Skin of body (tissue), 2 donors: ENCODE measurements around the gene NR3C2. TPM values are rescaled to one million over a fixed set of nuclear protein-coding genes. Genes with fewer than 3 reads are reported as not detected.

ENCODE experiments used
- DNase-seq: peaks from one replicate; lab custom pipeline; 2025; lab: John Stamatoyannopoulos, UW
- total RNA-seq: library from RNA; depleted of rRNA; stranded (reverse); fragments of >200 nt; gene quantifications from one replicate; pipeline ENCODE4 v1.2.3, GENCODE V29; 2014

The NR3C2 gene
- total RNA-seq, 1 donor from 2014 or later = 5.2 TPM

DNA sequence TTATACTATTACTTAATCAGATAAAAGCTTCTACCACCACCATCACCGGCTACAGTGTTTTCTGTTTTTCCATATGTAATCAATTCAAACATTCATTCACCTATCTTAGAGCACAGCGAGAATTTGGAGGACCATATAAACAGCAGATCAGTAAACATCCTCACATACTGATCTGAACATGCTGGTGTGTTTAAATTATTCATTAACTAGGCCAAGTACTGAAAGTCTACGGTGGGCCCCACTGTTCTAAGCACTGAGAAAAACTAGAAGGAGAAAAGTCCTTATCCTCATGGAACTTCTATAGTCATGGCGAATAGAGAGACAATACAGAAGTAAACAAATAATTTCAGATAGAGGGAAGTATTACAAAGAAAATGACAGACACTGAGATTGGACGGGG, 176.6 kb downstream of the NR3C2 start:
- no peak for DNase-seq

DNA sequence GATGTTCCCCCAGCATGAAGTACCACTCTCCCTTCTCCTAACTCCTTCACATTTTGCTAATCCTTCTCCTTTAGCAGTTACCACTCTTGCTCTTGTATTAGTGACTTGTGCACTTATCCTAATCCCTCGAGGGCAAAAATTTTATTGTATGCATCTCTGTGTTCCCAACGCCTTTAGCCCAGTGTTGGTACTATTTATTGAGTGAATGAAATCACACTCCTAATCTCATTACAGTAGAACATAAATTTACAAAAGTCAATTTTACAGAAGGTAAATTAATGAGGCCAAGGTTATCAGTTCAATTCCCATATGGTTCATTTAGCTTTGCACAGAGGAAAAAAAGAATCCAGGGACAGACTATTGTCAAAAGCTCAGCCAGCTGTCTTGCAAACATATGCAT, 178.4 kb downstream of the NR3C2 start:
- no peak for DNase-seq

DNA sequence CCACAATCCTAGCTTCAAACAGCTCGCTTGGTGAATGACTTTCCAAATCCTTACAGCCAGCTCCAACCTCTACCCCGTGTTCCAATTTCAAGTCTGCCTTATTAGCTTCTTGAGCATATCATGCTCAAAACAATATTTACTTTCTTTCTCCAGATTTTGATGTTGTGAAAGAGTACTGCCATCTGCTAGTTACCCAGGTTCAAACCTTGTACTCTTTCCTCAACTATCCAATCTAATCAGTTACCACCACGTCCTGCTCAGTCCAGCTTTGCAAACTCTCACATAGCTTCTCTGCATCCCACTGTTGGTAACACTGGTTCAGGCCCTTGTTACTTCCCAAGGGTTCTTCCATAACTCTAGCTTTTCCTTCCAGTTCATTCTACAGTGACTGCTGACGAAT, 179.1 kb downstream of the NR3C2 start:
- DNase-seq = no peak

DNA sequence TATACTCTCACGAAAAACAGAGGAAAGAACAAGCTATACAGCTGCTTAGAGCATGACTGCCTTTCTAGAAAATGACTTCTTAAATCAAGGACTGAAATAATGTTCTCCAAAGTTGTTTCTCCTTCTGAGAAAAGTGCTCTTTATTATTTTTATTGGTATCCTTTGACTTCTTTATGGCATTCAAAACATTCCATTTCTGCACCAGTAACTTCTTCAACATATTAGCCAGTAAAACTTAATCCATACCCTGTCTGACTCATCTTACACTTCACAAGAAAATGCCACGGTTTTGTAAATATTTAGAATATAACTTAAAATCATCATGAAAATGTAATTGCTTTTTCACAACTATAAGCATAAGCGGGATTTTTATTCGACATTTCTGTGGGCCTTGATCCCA, 180.4 kb downstream of the NR3C2 start:
- no peak for DNase-seq

DNA sequence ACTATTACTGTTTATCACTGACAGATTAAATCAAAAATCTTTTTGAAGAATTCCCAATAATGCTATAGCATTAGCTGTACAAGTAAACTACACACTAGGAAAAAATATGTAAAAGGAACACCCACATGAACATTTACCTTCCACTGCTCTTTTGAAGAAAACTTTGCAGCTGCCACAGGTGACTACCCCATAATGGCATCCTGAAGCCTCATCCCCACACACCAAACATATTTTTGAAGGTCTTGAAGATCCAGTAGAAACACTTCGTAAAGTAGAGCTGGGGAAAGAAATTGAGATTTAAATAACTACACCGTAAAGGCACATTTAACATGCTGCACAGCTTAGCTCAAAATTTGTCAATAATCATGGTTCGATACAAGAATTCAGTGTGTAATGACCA, 182.4 kb downstream of the NR3C2 start:
- no peak for DNase-seq

DNA sequence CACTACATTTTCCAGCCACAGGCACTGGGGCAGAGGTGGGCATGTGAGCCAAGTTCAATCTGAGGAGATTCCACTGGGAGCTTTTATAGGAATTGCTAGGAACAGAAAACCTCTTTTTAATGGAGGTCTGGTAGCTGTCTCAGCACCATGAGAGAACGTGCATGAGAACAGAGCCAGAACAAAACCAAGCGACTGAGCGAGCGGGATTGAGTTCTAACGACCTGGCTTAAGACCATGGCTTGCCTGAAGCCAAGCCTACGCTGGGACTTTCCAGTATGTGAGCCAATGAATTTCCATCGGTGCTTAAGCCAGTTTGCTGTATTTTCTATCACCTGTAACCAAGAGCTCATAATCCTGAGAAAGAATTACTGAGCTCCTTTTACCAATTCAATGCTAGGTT, 183.7 kb downstream of the NR3C2 start:
- DNase-seq = no peak

DNA sequence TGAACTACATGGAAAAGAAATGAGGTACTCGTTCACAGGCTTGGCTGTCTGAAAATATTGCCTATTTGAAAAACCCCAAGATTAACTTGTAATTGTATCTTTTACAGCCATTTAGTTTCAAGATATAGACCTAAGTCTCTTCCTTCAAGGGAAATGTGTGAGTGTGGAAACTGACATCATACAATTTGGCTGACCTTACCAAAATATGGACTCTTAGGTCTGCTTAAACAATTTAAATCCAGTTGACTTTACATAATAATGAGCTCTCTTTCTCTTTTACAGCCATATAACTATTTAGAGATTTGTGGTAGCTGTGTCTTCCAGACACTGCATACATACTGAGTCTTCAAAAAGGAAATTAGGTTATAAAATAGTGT, 186.9 kb downstream of the NR3C2 start:
- no peak for DNase-seq

DNA sequence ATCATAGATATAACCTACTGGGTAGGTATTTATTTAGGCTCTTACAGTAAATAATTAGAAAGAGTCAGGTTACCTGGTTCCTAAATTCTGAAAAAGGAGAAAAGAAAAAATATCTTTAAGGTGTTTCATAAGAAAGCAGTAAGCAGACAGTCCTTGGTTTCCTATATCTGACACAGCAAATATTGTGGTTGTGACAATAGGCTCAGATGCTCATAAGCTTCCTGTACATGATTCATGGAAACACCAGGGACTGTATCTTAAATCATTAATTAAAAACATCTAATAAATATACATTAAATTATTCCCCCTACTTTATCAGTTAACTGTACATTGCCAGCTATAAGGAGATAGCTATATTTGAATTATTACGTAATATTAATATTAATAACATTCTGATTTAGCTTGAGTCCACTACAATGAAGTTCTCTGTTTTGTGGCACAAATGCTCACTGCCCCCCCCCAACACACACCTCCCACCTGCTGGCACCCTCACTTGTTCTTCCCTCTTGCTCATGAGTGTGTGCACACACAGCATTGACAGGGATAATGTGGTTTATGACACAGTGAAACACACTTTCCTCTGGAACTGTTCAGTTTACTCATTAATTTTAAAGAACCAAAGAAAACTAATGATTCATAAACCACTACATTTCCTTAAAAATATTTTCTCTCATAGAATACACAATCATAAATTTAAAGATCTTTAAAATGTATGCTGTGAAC, 187.4 kb downstream of the NR3C2 start:
- no peak for DNase-seq

DNA sequence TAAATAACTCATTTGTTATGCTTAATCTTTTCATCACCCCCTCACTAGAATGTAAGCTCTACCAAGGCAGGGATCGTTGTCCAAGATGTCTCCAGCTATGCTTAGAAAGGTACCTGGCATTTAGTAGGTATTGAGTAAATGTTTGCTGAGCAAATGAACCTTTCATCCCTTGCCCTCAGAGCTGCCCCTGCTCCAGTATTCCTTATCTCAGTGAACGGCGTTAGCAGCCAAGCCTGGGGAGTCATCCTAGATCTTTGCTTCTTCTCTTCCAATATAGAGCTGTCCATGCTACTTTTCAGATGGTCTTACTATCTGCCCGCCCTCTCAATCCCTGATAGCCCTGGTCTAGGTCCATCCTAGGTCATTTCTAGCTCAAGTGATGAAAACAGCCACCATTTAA, 188.4 kb downstream of the NR3C2 start:
- DNase-seq = no peak

DNA sequence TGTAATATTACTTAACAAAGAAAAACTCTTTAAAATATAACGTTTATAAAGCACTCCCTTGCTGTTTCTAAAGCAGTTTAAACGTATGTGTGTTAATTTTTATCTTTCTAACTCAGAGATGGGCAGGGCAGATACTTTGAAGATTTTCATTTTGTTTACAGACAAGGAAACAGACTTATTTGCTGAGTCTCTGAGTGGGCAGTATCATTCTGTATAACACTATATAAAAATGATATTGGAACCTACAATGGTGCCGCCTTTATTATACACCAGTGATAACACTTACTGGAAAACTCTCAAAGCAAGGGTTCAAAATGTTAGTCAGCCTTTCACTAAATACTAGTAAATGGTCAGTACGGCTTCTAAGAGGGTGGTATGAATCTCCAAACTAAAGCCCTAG, 193.4 kb downstream of the NR3C2 start:
- no peak for DNase-seq

DNA sequence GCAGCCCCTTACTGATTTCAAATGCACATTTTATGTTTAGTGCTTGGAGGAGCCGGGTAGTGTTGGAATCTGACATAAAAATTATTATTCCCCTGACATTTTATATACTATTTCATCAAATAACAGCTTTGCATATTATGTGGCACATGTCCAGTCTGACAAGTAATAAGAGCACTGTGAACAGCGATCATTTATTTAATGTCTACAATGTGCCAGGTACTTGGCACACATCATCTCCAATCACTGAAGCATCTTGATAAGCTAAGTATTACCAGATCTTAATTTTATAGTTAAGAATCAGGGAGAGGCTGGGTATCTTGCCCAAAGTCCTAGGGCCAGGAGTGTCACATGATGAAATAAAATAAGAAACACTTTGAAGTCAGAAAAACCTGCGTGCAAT, 197.2 kb downstream of the NR3C2 start:
- no peak for DNase-seq

DNA sequence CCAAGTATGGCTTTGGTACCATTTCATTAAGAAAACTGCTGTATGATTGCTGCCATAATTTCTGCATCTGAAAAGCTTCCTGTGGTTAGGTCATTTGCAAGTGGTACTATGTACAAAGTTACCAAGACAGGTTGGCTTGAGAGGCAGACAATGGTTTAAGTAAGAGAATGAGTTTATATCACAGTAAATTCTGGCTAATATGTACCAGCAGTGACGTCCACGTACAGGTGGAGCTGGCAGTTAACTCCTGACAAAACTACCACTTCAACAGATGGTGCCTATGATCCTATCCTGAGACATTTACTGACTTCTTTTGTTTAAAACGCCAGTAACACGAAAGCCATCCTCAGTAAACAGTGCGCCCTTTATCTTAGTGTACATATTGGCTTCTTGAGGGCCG, 198.4 kb downstream of the NR3C2 start:
- no peak for DNase-seq

DNA sequence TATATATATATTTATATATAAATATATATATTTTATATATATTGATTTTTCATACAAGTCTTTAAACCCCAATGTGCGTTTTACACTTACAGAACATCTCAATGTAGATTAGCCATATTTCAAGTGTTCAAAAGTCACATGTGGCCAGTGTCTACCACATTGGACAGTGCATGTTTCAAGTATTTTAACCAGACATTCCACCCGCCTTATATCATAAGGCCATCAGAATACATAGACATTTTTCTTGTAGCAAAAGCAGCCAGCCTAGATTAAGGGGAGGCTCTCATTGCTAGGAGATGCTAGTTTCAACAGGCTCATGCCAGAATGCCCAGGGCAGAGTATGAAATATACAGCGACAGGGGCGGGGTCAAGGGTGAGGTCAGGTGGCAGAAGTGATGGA, 202.0 kb downstream of the NR3C2 start:
- DNase-seq = no peak

DNA sequence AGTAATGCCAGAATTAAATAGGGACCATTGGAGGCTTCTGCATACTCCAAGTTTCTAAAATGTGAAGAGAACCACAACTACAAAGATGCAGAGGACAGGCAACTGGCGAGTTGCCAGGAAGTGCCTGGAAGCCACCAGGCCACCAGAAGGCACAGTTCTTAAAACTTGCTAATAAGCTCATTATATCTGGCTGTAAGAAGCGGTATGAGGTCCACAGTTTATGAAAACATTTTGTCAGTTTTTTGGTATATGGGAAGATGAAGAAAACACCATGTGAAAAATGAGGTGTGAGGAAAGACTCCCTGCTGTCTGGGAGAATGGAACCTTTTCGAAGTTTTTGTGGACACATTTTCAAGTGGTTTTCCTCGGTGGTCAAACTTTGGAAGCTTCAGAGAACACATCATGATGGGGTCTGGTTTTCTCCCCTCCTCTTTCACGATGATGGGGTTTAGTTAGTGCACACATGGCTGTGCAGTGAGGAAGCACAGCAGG, 202.7 kb downstream of the NR3C2 start:
- DNase-seq = no peak

DNA sequence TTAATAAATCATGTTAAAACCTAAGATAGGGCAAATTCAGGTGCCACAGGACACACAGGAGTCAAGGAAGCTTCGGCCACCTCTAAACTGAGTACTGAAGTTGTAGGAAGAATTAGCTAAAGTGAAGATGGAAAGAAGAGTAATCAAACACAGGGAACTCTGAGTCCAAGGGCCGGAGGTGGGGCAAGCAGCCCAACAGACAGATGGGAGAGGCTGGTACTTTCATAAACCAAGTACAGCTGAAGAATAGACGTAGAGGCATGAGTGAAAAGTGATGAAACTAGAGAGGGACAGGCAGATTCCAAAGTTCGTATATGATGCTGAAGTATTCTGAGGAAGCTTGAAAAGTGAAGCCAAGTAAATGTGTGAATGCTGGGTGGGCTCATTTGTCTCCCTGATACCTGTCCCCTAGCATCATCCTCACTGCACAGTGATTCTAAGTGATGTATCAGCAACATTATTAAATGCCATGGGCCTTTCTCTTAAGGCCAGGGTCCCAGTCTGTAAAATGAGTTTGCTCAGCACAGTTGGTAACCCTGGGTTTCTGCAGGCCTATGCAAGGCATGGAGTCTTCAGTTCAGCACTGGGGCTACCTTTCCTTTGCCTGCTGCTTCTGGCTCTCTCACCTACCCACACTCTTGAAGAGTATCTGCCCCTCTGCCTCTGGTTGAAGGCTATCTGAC, 203.3 kb downstream of the NR3C2 start:
- no peak for DNase-seq

DNA sequence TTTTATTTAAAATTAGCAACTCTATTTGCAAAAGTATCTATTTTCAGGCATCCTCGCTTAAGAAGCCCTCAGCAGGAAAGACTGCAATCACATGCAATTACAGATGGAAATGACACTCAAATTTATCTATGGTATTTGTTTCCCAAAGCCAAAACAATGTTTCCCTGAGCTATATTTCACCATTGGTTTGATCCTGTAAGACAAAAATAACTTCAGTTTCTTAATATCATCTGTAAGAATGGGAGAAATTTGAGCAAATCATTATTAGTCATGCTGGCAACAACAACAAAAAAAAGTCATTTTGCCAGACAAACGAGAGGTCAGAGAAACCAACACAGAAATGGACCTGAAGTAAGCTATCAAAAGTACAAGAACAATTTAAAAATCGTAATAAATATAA, 204.1 kb downstream of the NR3C2 start:
- no peak for DNase-seq

DNA sequence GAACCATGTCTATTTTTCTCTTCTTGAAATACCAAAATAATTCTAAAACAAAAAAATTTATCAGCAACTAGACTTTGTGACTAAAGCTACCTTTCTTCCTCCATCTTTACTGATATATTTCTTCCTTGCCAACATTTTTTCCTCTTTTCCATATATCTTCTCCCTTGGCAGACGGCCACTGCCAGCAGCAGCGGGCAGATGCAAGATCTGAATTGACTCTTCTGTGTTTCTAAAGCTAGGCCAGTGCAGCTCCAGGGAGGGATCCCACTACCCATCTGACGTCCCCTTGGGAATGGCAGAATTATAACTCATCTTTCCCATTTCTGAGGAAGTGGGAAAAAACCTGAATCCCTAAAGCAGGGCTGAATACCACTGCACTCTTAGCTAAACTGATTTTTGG, 206.4 kb downstream of the NR3C2 start:
- DNase-seq = no peak

DNA sequence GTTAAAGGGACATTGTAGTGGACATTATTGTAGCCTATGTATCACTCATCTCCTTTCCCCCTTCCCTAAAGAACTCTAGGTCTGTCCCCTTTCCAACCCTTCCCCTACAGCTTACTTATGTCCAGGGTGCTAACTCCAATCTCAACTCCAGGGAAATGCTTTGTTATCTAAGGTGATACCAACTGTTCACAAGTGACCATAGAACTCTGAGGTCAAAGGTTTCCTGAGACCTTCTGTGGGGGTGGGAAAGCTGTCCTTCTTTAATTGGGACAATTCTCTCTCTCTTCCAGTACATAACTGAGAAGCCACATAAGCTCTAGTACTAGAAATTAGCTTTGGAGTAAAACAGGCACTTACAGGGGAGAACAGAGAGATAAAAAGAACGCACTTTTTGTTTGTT, 212.4 kb downstream of the NR3C2 start:
- no peak for DNase-seq

DNA sequence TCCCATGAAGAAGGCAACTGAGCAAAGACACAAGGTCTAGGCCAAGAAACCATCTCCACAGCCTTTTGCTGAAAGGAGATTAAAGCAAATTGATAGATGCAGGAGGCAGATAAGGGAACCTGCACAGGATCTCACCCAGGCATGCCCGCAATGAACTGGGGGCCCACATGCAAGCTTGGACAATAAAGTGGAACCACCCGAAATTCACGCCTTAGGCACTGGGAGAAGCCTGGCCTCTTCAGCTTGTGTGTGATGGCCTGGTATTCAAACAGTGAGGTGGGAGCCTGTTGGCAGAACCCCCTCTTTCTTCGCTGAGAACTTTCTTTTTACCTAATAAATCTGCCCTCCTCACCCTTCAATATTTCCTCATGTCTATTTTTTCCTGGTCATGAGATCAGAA, 213.2 kb downstream of the NR3C2 start:
- DNase-seq = no peak

DNA sequence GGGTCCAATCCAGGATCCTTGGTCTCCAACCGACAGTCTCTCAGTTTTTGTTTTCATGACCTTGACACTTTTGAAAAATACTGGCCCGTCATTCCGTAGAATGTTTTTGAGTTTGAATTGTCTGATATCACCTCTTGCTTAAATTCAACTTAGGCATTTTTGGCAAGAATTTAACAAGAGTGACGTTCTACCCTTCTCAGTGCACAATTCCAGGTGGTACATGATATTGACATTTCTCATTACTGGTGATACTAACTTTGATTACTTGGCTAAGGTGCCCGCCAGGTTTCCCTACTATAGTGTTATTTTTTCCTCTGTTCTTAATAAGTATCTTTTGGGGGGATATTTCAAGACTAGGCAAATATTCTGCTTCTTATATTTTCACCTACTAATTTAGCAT, 215.1 kb downstream of the NR3C2 start:
- DNase-seq = no peak

DNA sequence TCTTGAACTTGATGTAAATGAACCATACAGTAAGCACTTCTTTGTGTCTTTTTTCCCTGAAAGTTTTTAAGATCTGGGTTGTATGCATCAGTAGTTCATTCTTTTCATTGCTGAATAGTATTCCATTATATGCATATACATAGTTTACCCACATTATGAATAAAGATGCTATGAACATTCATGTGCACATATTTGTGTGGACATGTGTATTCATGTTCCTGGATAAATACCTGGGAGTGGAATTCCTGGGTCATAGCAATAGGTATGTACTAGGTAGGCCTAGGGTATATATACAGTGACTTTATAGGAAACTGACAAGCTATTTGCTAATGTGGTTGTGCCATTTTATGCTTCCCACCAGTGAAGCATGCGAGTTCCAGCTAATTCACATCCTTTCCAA, 215.9 kb downstream of the NR3C2 start:
- DNase-seq = no peak

DNA sequence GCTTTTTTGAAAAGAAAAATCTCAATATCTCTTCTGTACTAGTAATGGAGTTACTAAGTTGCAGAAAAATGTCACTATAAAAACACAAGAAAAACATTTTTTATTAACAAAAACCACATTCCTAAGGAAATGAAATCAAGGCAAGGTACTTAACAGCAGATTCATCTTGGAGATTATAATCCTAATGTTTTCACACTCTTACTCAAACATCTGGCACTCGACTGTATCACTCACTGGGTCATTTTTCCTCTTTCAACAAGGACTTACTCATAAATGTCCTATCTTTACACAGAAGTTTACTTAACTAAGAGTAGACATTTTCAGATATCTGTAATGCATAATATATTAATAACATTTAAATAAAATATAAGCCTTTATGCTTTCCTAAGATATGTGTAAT, 216.6 kb downstream of the NR3C2 start:
- DNase-seq = no peak

DNA sequence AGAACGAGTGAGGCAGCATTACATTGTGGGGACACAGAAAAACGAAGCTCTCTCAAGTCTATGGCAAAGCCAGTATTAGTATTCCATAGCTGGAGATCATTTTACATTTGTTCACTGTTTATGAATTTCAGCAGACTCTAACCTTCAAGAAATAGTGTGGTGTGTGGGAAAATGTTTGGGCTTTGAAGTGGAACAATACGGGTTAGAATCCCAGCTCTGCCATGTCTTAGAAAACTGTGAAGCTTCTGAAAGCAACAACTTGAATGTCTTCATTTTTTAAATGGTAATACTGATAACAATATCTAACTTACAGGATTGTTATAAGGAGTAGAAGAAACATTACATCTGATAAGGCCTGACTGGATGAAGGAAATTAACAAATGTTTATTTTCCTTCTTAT, 217.7 kb downstream of the NR3C2 start:
- DNase-seq = no peak
